Measurements from ENCODE around the gene FRMD4A.

GRCh38 chr10:14191871-14192270 lies 138.9 kb downstream of the FRMD4A start:
- no peak for TF ChIP-seq CTCF (IDR thresholded peaks at IDR 0.05; ENCODE audit: borderline replicate concordance, extremely low read depth, low read length, poor library complexity, severe bottlenecking)
- TF ChIP-seq EZH2 (IDR thresholded peaks at IDR 0.05; ENCODE audit: borderline replicate concordance, low read depth, low read length, severe bottlenecking): no peak
